ENCODE measurements around the gene ADAM17. TPM values are rescaled to one million over a fixed set of nuclear protein-coding genes. Genes with fewer than 3 reads are reported as not detected.

Gene ADAM17
- total RNA-seq, 1 donor from 2014 or later: 23.3 TPM

DNA sequence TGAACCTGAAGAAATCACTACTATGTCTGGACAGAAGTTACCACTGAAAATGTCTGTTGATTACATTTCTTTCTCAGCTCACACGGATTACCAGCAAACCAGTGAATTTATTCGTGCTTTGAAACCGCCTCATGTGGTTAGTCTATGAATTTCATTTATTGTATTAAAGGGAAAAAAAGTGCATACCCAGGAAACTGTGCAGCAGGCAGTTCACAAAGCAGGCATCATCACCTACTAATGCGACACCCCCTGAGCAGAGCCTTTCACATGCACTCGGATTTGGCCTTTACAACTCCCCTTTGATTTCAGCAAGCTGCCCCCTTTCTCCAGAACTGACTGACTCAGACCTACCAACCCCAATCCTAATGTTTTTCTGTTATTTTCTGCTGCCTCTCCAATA is 112.1 kb downstream of the ADAM17 start:
- intact Hi-C loops (cut with micrococcal nuclease): no loop called here
- Mint-ChIP-seq H3K4me1 (ENCODE audit: low read depth) (peaks cover 15% of the 10 kb centered on the region), H3K36me3 (ENCODE audit: low read depth) (peaks cover 66% of the 10 kb centered on the region), H3K9me3 (no peaks in the 10 kb centered on the region), H3K27me3 (ENCODE audit: low read depth) (no peaks in the 10 kb centered on the region), H3K4me3 (ENCODE audit: low read depth) (no peak overlapping the region), H3K27ac (no peak overlapping the region)
- DNase-seq (ENCODE audit: low spot score): no peak

DNA sequence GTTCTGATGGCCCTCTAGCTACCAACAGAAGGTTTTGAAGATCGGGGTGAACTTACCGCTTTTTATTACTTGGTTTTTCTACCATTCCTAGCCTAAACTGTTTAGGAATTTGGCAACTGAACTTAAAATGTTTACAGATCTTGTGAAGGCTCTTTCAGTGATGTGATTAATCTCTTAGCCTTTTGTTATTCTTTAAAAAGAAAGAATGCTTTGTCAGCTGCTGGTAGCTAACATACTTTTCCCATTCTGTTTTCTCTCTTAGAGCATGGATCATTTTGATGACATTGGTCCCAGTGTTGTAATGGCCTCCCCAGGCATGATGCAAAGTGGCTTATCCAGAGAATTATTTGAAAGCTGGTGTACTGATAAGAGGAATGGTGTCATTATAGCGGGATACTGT is 114.1 kb downstream of the ADAM17 start:
- Mint-ChIP-seq H3K27me3 (ENCODE audit: low read depth) (no peaks in the 10 kb centered on the region), H3K4me1 (ENCODE audit: low read depth) (peaks cover 15% of the 10 kb centered on the region), H3K27ac (no peak overlapping the region), H3K36me3 (ENCODE audit: low read depth) (peaks cover 64% of the 10 kb centered on the region), H3K9me3 (no peaks in the 10 kb centered on the region), H3K4me3 (ENCODE audit: low read depth) (no peak overlapping the region)
- no peak for DNase-seq (ENCODE audit: low spot score)
- intact Hi-C loops (cut with micrococcal nuclease): no loop called here

DNA sequence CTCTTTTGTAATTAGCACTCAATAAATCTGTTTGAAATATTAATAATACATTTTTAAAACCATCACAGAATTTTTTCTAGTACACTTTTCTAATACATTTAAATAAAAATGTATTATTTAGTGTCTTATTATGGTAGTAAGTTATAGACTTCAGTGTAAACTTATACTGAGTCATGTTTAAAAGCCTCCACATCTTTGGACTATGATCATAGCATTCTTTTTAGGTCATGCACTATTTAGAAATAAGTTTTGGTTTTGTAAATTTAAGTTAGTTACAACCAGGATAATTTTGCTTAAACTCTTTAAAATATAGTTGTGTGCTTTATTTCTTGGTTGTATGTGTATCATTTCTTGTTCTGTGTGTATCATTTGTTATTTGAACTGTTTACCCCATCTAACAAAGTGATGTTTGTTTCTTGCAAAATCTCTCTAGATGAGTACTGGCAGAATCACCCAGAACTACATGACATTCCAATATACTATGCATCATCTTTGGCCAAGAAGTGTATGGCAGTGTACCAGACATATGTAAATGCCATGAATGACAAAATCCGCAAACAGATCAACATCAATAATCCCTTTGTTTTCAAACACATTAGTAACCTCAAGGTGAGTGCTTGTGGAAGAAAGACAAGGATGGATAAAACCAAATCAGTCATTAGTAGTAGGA is 115.4 kb downstream of the ADAM17 start:
- Mint-ChIP-seq H3K36me3 (ENCODE audit: low read depth) (peaks cover 60% of the 10 kb centered on the region), H3K27me3 (ENCODE audit: low read depth) (no peaks in the 10 kb centered on the region), H3K27ac (no peak overlapping the region), H3K4me1 (ENCODE audit: low read depth) (peaks cover 8% of the 10 kb centered on the region), H3K9me3 (no peaks in the 10 kb centered on the region), H3K4me3 (ENCODE audit: low read depth) (no peak overlapping the region)
- no peak for DNase-seq (ENCODE audit: low spot score)
- intact Hi-C loops (cut with micrococcal nuclease): no loop called here

DNA sequence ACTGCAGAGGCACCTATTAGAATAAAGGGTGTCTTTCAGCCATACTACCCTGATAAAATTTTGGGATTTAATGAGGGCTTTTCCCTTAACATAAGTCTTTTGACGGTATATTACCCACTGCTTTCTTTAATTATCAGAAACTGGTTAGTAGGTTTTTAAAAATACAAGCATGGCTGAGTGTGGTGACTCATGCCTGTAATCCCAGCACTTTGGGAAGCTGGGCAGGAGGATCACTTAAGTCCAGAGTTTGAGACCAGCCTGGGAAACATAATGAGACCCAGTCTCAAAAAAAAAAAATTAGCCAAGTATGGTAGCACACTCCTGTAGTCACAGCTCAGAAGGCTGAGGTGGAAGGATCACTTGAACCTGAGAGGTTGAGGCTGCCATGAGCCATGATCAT is 116.1 kb downstream of the ADAM17 start:
- Mint-ChIP-seq H3K9me3 (no peaks in the 10 kb centered on the region), H3K27me3 (ENCODE audit: low read depth) (no peaks in the 10 kb centered on the region), H3K27ac (no peak overlapping the region), H3K4me1 (ENCODE audit: low read depth) (peaks cover 4% of the 10 kb centered on the region), H3K4me3 (ENCODE audit: low read depth) (no peak overlapping the region), H3K36me3 (ENCODE audit: low read depth) (peaks cover 61% of the 10 kb centered on the region)
- intact Hi-C loops (cut with micrococcal nuclease): no loop called here
- no peak for DNase-seq (ENCODE audit: low spot score)

Other genes with a start within 250 kb of the ADAM17 start
- gene ITGB1BP1, start 132.3 kb downstream of the ADAM17 start, total RNA-seq: 118 and 128 TPM in 2 replicates
- 69.5 and 73.2 TPM in 2 replicates for gene CPSF3, start 132.2 kb downstream of the ADAM17 start, total RNA-seq
- gene IAH1, start 81.3 kb downstream of the ADAM17 start, total RNA-seq: 82.0 and 82.4 TPM in 2 replicates
- gene YWHAQ, start 75.2 kb upstream of the ADAM17 start, total RNA-seq: 334 and 339 TPM in 2 replicates